ENCODE results near the gene CEACAM19.
"Not testable (repeated sequence)": the region's sequence is repeated elsewhere in the genome, so short reads cannot be mapped to it uniquely, and the experiment has no call there.

Gene CEACAM19, protein sequence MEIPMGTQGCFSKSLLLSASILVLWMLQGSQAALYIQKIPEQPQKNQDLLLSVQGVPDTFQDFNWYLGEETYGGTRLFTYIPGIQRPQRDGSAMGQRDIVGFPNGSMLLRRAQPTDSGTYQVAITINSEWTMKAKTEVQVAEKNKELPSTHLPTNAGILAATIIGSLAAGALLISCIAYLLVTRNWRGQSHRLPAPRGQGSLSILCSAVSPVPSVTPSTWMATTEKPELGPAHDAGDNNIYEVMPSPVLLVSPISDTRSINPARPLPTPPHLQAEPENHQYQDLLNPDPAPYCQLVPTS

DNA sequence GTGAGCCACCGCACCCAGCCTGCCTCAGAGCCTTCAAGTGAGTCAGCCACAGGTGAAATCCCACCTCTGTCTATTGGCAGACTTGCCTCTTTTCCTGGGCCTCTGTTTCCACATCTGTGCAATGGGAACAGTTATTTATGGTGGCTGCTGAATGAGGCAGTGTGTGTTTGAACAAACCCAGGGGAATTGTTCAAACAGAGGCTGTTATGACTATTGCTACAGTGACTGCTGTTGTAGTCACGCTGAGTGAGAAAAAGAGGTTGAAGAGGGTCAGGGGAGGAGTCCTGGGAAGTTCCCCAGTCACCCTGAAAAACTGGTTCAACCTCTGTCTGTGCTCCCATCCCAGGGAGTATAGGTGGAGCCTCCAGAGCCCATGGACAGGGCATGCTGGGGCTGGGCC, at the start of gene CEACAM19:
TSS of gene CEACAM19 (plus strand) at position 83 of the 400 bp plus-strand sequence. CDS start 450 bp downstream, outside the sequence.
- H3K4me1 ChIP-seq (ENCODE audit: control insufficient read depth in 5 of 5, insufficient read depth in 5 of 5, low read length in 5 of 5) = no peaks in the 10 kb centered on the region
- H3K4me3 ChIP-seq (ENCODE audit: low read depth in 1 of 5, low read length in 5 of 5) = no peak within 1 kb of the TSS
- no peaks in the 10 kb centered on the region for H3K27me3 ChIP-seq (ENCODE audit: control insufficient read depth in 5 of 5, insufficient read depth in 4 of 5, low read length in 5 of 5)
- no peaks in the 10 kb centered on the region for H3K36me3 ChIP-seq (ENCODE audit: control insufficient read depth in 5 of 5, insufficient read depth in 5 of 5, low read length in 5 of 5)
- no peak within 1 kb of the TSS for H3K9ac ChIP-seq (ENCODE audit: low read length in 5 of 5)
- no peak within 1 kb of the TSS for H3K27ac ChIP-seq (ENCODE audit: low read depth, low read length)
- peaks cover 0 to 4% (median 0%) of the 10 kb centered on the region in 5 donors for H3K9me3 ChIP-seq (ENCODE audit: control insufficient read depth in 5 of 5, low read length in 5 of 5)

DNA sequence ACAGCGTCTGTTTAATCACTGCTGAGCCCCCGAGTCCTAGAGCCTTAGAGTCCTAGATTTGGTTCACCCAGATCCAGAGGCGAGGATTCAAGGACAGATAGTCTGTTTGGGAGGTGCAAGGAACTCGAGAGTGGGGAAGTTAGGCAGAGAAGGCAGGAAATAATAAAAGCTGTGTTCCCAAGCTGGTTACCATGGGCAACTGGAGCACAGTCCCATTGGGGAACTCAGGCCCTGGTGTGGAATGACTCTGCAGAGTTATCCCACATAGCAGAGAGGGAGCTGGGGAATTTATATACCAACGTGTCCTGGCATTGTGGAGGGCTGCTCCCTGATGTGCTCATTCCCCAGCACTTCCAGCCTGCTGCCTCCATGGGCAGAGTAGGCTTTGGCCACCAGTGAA, 48.2 kb upstream of the CEACAM19 start:
- Histone ChIP-seq H3K4me3 (ENCODE audit: low read depth in 1 of 5, low read length in 5 of 5) (no peak overlapping the region), H3K27ac (ENCODE audit: low read depth, low read length) (no peak overlapping the region), H3K36me3 (ENCODE audit: control insufficient read depth in 5 of 5, insufficient read depth in 5 of 5, low read length in 5 of 5) (no peaks in the 10 kb centered on the region), H3K27me3 (ENCODE audit: control insufficient read depth in 5 of 5, insufficient read depth in 4 of 5, low read length in 5 of 5) (no peaks in the 10 kb centered on the region), H3K9me3 (ENCODE audit: control insufficient read depth in 5 of 5, low read length in 5 of 5) (no peaks in the 10 kb centered on the region), H3K4me1 (ENCODE audit: control insufficient read depth in 5 of 5, insufficient read depth in 5 of 5, low read length in 5 of 5) (peaks cover 0 to 13% (median 7%) of the 10 kb centered on the region in 5 donors), H3K9ac (ENCODE audit: low read length in 5 of 5) (no peak overlapping the region)

DNA sequence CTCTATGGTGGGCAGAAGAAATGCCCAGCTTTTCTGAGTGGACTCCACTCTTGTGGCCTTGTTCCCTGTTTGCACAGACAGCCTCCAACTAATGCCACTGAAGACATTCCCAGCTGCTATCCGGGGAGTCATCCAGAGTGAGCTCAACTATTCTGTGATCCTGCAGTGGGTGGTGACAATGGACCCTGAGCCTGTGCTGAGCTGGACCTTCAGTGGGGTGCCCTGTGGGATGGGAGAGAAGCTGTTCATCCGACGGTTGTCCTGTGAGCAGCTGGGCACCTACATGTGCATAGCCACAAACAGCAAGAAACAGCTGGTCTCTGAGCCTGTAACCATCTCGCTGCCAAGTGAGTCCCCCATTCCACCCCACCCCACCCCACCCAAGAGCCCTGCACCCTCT, 47.7 kb upstream of the CEACAM19 start:
- Histone ChIP-seq H3K9me3 (ENCODE audit: control insufficient read depth in 5 of 5, low read length in 5 of 5) (no peaks in the 10 kb centered on the region), H3K27ac (ENCODE audit: low read depth, low read length) (no peak overlapping the region), H3K4me1 (ENCODE audit: control insufficient read depth in 5 of 5, insufficient read depth in 5 of 5, low read length in 5 of 5) (peaks cover 0 to 13% (median 7%) of the 10 kb centered on the region in 5 donors), H3K4me3 (ENCODE audit: low read depth in 1 of 5, low read length in 5 of 5) (no peak overlapping the region), H3K9ac (ENCODE audit: low read length in 5 of 5) (no peak overlapping the region), H3K27me3 (ENCODE audit: control insufficient read depth in 5 of 5, insufficient read depth in 4 of 5, low read length in 5 of 5) (no peaks in the 10 kb centered on the region), H3K36me3 (ENCODE audit: control insufficient read depth in 5 of 5, insufficient read depth in 5 of 5, low read length in 5 of 5) (no peaks in the 10 kb centered on the region)

DNA sequence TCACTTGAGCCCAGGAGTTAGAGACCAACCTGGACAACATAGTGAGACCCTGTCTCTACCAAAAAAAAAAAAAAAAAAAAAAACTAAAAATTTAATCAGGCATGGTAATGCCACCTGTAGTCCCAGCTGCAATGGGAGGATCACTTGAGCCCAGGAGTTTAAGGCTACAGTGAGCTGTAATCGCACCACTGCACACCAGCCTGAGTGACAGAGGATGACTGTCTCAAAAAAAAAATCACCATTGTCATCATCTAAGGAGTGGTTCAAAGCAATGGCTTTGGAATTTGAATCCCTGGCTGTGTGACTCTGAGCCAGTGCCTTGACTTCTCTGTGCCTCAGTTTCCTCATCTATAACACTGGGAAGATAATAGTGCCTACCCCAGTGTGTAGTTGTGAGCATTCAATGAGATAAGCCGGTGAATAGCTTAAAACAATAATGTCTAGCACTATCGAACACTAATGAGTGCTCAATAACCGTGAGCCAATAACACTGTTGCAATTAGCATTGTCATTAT, 46.4 kb upstream of the CEACAM19 start:
- H3K4me3 ChIP-seq (ENCODE audit: low read depth in 1 of 5, low read length in 5 of 5) = no peak overlapping the region
- H3K27me3 ChIP-seq (ENCODE audit: control insufficient read depth in 5 of 5, insufficient read depth in 4 of 5, low read length in 5 of 5) = peaks cover 0 to 3% (median 0%) of the 10 kb centered on the region in 5 donors
- H3K4me1 ChIP-seq (ENCODE audit: control insufficient read depth in 5 of 5, insufficient read depth in 5 of 5, low read length in 5 of 5) = peaks cover 0 to 13% (median 7%) of the 10 kb centered on the region in 5 donors
- no peak overlapping the region for H3K27ac ChIP-seq (ENCODE audit: low read depth, low read length)
- H3K36me3 ChIP-seq (ENCODE audit: control insufficient read depth in 5 of 5, insufficient read depth in 5 of 5, low read length in 5 of 5) = no peaks in the 10 kb centered on the region
- no peak overlapping the region for H3K9ac ChIP-seq (ENCODE audit: low read length in 5 of 5)
- H3K9me3 ChIP-seq (ENCODE audit: control insufficient read depth in 5 of 5, low read length in 5 of 5) = no peaks in the 10 kb centered on the region

DNA sequence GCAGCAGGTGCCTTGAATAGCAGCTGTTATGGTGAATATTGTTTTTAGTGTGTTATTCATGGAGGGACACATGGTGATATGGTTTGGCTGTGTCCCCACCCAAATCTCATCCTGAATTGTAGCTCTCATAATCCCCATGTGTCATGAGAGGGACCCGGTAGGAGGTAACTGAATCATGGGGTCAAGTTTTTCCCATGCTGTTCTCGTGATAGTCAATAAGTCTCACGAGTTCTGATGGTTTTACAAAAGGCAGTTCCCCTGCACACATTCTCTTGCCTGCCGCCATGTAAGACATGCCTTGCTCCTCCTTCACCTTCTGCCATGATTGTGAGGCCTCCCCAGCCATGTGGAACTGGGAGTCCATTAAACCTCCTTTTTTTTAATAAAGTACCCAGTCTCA, 45.6 kb upstream of the CEACAM19 start:
- not testable (repeated sequence) for H3K4me3 ChIP-seq (ENCODE audit: low read depth in 1 of 5, low read length in 5 of 5); H3K9me3 ChIP-seq (ENCODE audit: control insufficient read depth in 5 of 5, low read length in 5 of 5); H3K27ac ChIP-seq (ENCODE audit: low read depth, low read length); H3K36me3 ChIP-seq (ENCODE audit: control insufficient read depth in 5 of 5, insufficient read depth in 5 of 5, low read length in 5 of 5); H3K27me3 ChIP-seq (ENCODE audit: control insufficient read depth in 5 of 5, insufficient read depth in 4 of 5, low read length in 5 of 5); H3K9ac ChIP-seq (ENCODE audit: low read length in 5 of 5)
- peaks cover 0 to 13% (median 7%) of the 10 kb centered on the region in 5 donors for H3K4me1 ChIP-seq (ENCODE audit: control insufficient read depth in 5 of 5, insufficient read depth in 5 of 5, low read length in 5 of 5)

DNA sequence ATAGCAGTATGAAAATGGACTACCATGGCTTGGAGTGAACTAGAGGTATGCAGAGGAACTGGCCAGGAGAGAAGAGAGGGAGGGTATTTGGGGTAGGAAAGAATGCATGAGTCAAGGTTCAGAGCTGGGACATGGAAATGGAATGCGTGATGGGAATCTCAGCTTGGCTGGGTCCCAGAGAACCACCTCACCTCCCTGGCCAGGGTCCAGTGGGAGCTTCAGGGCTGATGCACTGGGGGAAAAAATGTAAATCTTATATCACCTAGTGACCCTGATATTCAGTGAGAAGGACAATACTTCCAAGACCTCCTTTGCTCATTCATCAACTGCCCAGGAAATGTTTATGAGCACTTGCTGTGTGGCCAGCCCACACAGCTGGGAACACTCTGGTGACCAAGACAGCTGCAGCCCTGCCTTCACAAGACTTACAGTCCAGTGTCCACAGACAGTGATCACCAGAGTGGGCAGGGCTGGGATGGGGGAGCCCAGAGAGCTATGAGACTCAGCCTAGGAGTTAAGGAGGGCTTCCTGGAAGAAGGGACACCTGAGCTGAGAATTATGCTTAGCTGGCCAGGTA, 45.1 kb upstream of the CEACAM19 start:
- Histone ChIP-seq H3K36me3 (ENCODE audit: control insufficient read depth in 5 of 5, insufficient read depth in 5 of 5, low read length in 5 of 5) (no peaks in the 10 kb centered on the region), H3K27me3 (ENCODE audit: control insufficient read depth in 5 of 5, insufficient read depth in 4 of 5, low read length in 5 of 5) (peaks cover 0 to 3% (median 0%) of the 10 kb centered on the region in 5 donors), H3K4me1 (ENCODE audit: control insufficient read depth in 5 of 5, insufficient read depth in 5 of 5, low read length in 5 of 5) (peaks cover 0 to 13% (median 7%) of the 10 kb centered on the region in 5 donors), H3K27ac (ENCODE audit: low read depth, low read length) (no peak overlapping the region), H3K9me3 (ENCODE audit: control insufficient read depth in 5 of 5, low read length in 5 of 5) (no peaks in the 10 kb centered on the region), H3K4me3 (ENCODE audit: low read depth in 1 of 5, low read length in 5 of 5) (no peak overlapping the region), H3K9ac (ENCODE audit: low read length in 5 of 5) (no peak overlapping the region)

DNA sequence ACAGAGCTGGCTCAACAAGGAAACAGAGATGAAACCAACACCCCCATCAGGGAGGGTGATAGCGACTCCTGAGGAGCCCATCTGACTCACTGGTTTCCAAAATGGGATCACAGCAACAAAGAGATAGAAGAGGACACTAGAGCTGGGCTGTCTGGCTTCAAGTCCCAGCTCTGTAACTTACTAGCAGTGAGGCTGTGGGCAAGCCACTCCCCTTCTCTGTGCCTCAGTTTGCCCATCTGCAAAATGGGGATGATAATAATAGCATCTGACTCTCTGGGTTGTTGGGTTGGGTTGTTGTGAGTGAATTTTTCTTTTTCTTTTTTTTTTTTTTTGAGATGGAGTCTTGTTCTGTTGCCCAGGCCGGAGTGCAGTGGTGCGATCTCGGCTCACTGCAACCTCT, 43.7 kb upstream of the CEACAM19 start:
- Histone ChIP-seq H3K36me3 (ENCODE audit: control insufficient read depth in 5 of 5, insufficient read depth in 5 of 5, low read length in 5 of 5) (no peaks in the 10 kb centered on the region), H3K4me3 (ENCODE audit: low read depth in 1 of 5, low read length in 5 of 5) (no peak overlapping the region), H3K27ac (ENCODE audit: low read depth, low read length) (no peak overlapping the region), H3K9ac (ENCODE audit: low read length in 5 of 5) (no peak overlapping the region), H3K27me3 (ENCODE audit: control insufficient read depth in 5 of 5, insufficient read depth in 4 of 5, low read length in 5 of 5) (peaks cover 0 to 3% (median 0%) of the 10 kb centered on the region in 5 donors), H3K9me3 (ENCODE audit: control insufficient read depth in 5 of 5, low read length in 5 of 5) (no peaks in the 10 kb centered on the region), H3K4me1 (ENCODE audit: control insufficient read depth in 5 of 5, insufficient read depth in 5 of 5, low read length in 5 of 5) (peaks cover 0 to 11% (median 6%) of the 10 kb centered on the region in 5 donors)

DNA sequence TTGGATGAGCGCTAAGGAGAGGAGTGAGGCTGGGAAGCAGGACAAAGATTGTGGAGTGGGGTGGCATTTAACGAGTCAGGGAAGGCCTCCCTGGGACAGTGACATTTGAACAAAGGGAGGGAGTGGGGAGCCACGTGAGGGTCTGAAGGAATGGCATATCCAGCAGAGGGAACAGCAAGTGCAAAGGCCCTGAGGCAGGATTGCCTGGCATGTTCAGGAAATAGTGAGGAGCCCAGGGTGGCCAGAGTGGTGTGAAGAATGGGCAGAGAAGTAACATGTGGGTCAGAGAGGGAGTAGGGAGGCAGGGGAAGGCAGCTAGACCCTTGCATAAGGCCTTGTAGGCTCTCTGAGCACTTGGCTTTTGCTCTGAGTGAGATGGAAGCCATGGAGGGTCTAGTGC, 42.5 kb upstream of the CEACAM19 start:
- Histone ChIP-seq H3K4me1 (ENCODE audit: control insufficient read depth in 5 of 5, insufficient read depth in 5 of 5, low read length in 5 of 5) (no peaks in the 10 kb centered on the region), H3K9me3 (ENCODE audit: control insufficient read depth in 5 of 5, low read length in 5 of 5) (no peaks in the 10 kb centered on the region), H3K27ac (ENCODE audit: low read depth, low read length) (no peak overlapping the region), H3K4me3 (ENCODE audit: low read depth in 1 of 5, low read length in 5 of 5) (no peak overlapping the region), H3K27me3 (ENCODE audit: control insufficient read depth in 5 of 5, insufficient read depth in 4 of 5, low read length in 5 of 5) (peaks cover 0 to 3% (median 0%) of the 10 kb centered on the region in 5 donors), H3K36me3 (ENCODE audit: control insufficient read depth in 5 of 5, insufficient read depth in 5 of 5, low read length in 5 of 5) (no peaks in the 10 kb centered on the region), H3K9ac (ENCODE audit: low read length in 5 of 5) (no peak overlapping the region)

DNA sequence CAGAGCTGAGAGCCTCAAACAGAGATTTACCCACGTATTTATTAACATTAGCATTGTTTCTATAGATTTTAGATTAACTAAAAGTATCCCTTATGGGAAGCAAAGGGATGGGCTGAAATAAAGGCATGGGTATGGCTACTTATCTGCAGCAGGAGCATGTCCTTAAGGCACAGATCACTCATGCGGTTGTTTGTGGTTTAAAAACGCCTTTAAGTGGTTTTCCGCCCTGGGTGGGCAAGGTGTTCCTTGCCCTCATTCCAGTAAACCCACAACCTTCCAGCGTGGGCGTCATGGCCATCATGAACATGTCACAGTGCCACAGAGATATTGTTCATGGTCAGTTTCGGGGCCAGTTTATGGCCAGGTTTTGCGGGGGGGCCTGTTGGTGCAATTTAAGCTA, 39.7 kb upstream of the CEACAM19 start:
- H3K4me1 ChIP-seq (ENCODE audit: control insufficient read depth in 5 of 5, insufficient read depth in 5 of 5, low read length in 5 of 5); H3K27ac ChIP-seq (ENCODE audit: low read depth, low read length); H3K36me3 ChIP-seq (ENCODE audit: control insufficient read depth in 5 of 5, insufficient read depth in 5 of 5, low read length in 5 of 5); H3K4me3 ChIP-seq (ENCODE audit: low read depth in 1 of 5, low read length in 5 of 5); H3K9me3 ChIP-seq (ENCODE audit: control insufficient read depth in 5 of 5, low read length in 5 of 5); H3K9ac ChIP-seq (ENCODE audit: low read length in 5 of 5); H3K27me3 ChIP-seq (ENCODE audit: control insufficient read depth in 5 of 5, insufficient read depth in 4 of 5, low read length in 5 of 5): not testable (repeated sequence)

DNA sequence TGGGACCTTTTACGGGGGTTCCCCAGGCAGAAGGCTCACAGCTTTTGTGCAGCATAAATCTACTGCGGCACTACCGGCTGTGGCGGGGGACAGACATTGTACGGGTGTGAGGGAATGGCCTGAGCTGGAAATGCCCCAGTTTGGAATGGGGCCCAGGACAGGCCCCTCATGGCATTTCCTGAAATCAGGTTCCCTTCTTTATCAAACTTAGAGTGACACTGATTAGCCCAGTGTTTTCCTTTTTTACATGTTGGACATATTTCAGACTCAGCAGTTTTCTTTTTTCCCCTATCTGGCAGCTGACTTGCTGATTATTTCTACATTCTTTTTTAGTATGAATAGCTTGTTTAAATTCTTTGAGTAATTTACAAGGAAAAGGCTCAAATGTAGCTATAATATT, 37.2 kb upstream of the CEACAM19 start:
- not testable (repeated sequence) for H3K9me3 ChIP-seq (ENCODE audit: control insufficient read depth in 5 of 5, low read length in 5 of 5); H3K4me3 ChIP-seq (ENCODE audit: low read depth in 1 of 5, low read length in 5 of 5); H3K27me3 ChIP-seq (ENCODE audit: control insufficient read depth in 5 of 5, insufficient read depth in 4 of 5, low read length in 5 of 5); H3K36me3 ChIP-seq (ENCODE audit: control insufficient read depth in 5 of 5, insufficient read depth in 5 of 5, low read length in 5 of 5); H3K4me1 ChIP-seq (ENCODE audit: control insufficient read depth in 5 of 5, insufficient read depth in 5 of 5, low read length in 5 of 5); H3K27ac ChIP-seq (ENCODE audit: low read depth, low read length); H3K9ac ChIP-seq (ENCODE audit: low read length in 5 of 5)
